CD14-positive monocyte (primary cell): ENCODE data around the gene CCDC102B. TPM values are rescaled to one million over a fixed set of nuclear protein-coding genes. Genes with fewer than 3 reads are reported as not detected.
A peak's percentile ranks its signal among the peaks of the same experiment; 100 is the strongest.

Experiments used
- DNase-seq, 3 donors: peaks; one replicate each; pipeline ENCODE4 v3.0.0-alpha.2; 2011 to 2022
- H2AFZ ChIP-seq: 2 replicates; pipeline ENCODE4 v1.6.0; 2012; ENCODE audit warnings: mild to moderate bottlenecking, low read depth, low read length, inconsistent platforms; ENCODE audit not compliant: insufficient read depth, poor library complexity, severe bottlenecking
- H3K27ac ChIP-seq, 2 donors: 1 replicate in 1 of 2; 2 replicates in 1 of 2; pipeline ENCODE4 v1.5.1; 2012 to 2013; ENCODE audit warnings: low read length in 2 of 2, control low read depth in 1 of 2, inconsistent platforms in 1 of 2, low read depth in 1 of 2, mild to moderate bottlenecking in 1 of 2
- H3K27me3 ChIP-seq, 2 donors: one replicate each; pipeline versions ENCODE4 v1.6.0 to v1.6.1; 2011 to 2013; ENCODE audit warnings: low read length in 2 of 2; ENCODE audit not compliant: control insufficient read depth in 2 of 2, insufficient read depth in 2 of 2
- H3K36me3 ChIP-seq, 2 donors: replicated peaks in 1 of 2; 1 replicate in 1 of 2; 2 replicates in 1 of 2; pipeline versions ENCODE4 v1.5.1 to v1.6.1; 2012 to 2013; ENCODE audit warnings: low read length in 2 of 2, control low read depth in 1 of 2, inconsistent platforms in 1 of 2, mild to moderate bottlenecking in 1 of 2; ENCODE audit not compliant: insufficient read depth in 2 of 2, control insufficient read depth in 1 of 2
- H3K4me1 ChIP-seq, 2 donors: 1 replicate in 1 of 2; 2 replicates in 1 of 2; pipeline versions ENCODE4 v1.5.1 to v1.6.1; 2012 to 2013; ENCODE audit warnings: low read length in 2 of 2, control low read depth in 1 of 2, inconsistent platforms in 1 of 2, mild to moderate bottlenecking in 1 of 2, moderate library complexity in 1 of 2; ENCODE audit not compliant: insufficient read depth in 2 of 2, control insufficient read depth in 1 of 2
- H3K4me2 ChIP-seq: replicated peaks from 2 replicates; pipeline ENCODE3; 2012; ENCODE audit warnings: low read length, moderate library complexity, mild to moderate bottlenecking; ENCODE audit not compliant: poor library complexity, severe bottlenecking; ENCODE audit errors: extremely low read depth
- H3K4me3 ChIP-seq, 3 experiments: fragments of 200-600 bp in 1 of 3; sonication (generic) in 1 of 3; replicated peaks in 1 of 3; 1 replicate in 2 of 3; 2 replicates in 1 of 3; pipeline ENCODE4 v1.5.1; 2011 to 2013; ENCODE audit warnings: low read length in 3 of 3, mild to moderate bottlenecking in 3 of 3, control low read depth in 2 of 3, low read depth in 2 of 3, inconsistent platforms in 1 of 3, moderate library complexity in 1 of 3
- H3K79me2 ChIP-seq: 2 replicates; pipeline ENCODE4 v1.6.0; 2012; ENCODE audit warnings: mild to moderate bottlenecking, control low read depth, inconsistent platforms, low read length, moderate library complexity; ENCODE audit not compliant: insufficient read depth
- H3K9ac ChIP-seq: 2 replicates; pipeline ENCODE4 v1.6.0; 2017; ENCODE audit warnings: low read length, mild to moderate bottlenecking; ENCODE audit not compliant: insufficient read depth, poor library complexity, severe bottlenecking
- H3K9me3 ChIP-seq, 2 donors: replicated peaks in 1 of 2; 1 replicate in 1 of 2; 2 replicates in 1 of 2; pipeline versions ENCODE4 v1.5.1 to v1.6.1; 2012 to 2013; ENCODE audit warnings: low read length in 2 of 2, control low read depth in 1 of 2; ENCODE audit not compliant: control insufficient read depth in 1 of 2, insufficient read depth in 1 of 2
- H4K20me1 ChIP-seq: 2 replicates; pipeline ENCODE4 v1.6.0; 2012; ENCODE audit warnings: mild to moderate bottlenecking, low read length, control low read depth, moderate library complexity; ENCODE audit not compliant: insufficient read depth
- H3K27ac Mint-ChIP-seq, 7 donors: one replicate each; pipeline ENCODE4 v1.8.0; 2020; ENCODE audit warnings: mild to moderate bottlenecking in 7 of 7, mixed read lengths in 7 of 7, moderate library complexity in 6 of 7, inconsistent platforms in 2 of 7
- H3K27me3 Mint-ChIP-seq, 3 donors: one replicate each; pipeline ENCODE4 v1.8.0; 2021 to 2022; ENCODE audit warnings: low read depth in 3 of 3, mild to moderate bottlenecking in 3 of 3, mixed read lengths in 3 of 3, moderate library complexity in 3 of 3, inconsistent platforms in 1 of 3
- H3K36me3 Mint-ChIP-seq, 2 donors: one replicate each; pipeline ENCODE4 v1.8.0; 2020; ENCODE audit warnings: mixed read lengths in 2 of 2, inconsistent platforms in 1 of 2, mild to moderate bottlenecking in 1 of 2
- H3K4me1 Mint-ChIP-seq: one replicate; pipeline ENCODE4 v1.8.0; 2020; ENCODE audit warnings: mild to moderate bottlenecking, mixed read lengths
- H3K4me3 Mint-ChIP-seq, 2 donors: one replicate each; pipeline ENCODE4 v1.8.0; 2020; ENCODE audit warnings: mild to moderate bottlenecking in 2 of 2, mixed read lengths in 2 of 2, moderate library complexity in 1 of 2
- H3K9me3 Mint-ChIP-seq, 7 donors: one replicate each; pipeline ENCODE4 v1.8.0; 2020 to 2022; ENCODE audit warnings: mixed read lengths in 7 of 7, mild to moderate bottlenecking in 6 of 7, moderate library complexity in 6 of 7, inconsistent platforms in 2 of 7
- WGBS: methylation state at CpG from one replicate; pipeline ENCODE4 v1.1.5; 2013; ENCODE audit warnings: missing lambda C conversion rate; ENCODE audit not compliant: insufficient coverage; 5-methylcytosine and 5-hydroxymethylcytosine counted together
- intact Hi-C, 2 donors: fragments of 100-400 bp; cut with micrococcal nuclease; formaldehyde crosslinking; loops; one replicate each; pipeline versions ENCODE4 v1.15.0 to v1.15.1; 2023
- polyA plus RNA-seq, 3 donors: library from polyadenylated mRNA; depleted of rRNA in 1 of 3; unstranded in 2 of 3; stranded (reverse) in 1 of 3; fragments of 300-500 nt in 2 of 3; fragments of >200 nt in 1 of 3; fragmentation: Illumina TruSeq in 2 of 3; gene quantifications; 1 replicate in 2 of 3; 2 replicates in 1 of 3; pipeline ENCODE4 v1.2.3, GENCODE V29; 2012 to 2021
- TF ChIP-seq, protein P1 (sequence below): fragments of 200-600 bp; IDR thresholded peaks from one replicate; pipeline ENCODE4 v1.8.0; 2022; ENCODE audit warnings: antibody characterized with exemption, mild to moderate bottlenecking

The CCDC102B gene
- polyA plus RNA-seq, 3 donors, result 0.34 to 1.4 TPM; not detected in 1

DNA sequence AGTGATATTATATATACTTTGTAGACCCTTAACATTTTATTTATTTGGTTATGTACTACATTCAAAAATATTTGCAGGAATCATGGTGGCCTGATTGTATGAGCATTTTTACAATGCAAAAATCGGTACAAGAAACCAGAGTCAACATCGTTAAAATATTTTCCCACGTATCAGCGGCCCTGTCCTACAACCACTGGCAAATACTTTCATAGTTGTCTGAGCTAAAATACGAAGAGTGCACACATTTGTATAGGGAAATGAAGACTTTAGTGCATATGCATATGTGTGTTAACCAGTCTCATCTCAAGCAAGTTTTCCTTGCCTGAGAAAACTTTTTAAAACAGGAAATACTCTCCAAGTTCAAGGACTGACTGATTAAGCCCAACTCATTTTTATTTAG is 35.9 kb downstream of the CCDC102B start:
- Histone ChIP-seq H3K27me3 (no peaks in the 10 kb centered on the region), H3K4me2 (no peak overlapping the region), H4K20me1 (no peaks in the 10 kb centered on the region), H3K4me1 (peaks cover 10 to 16% of the 10 kb centered on the region in 2 donors), H3K27ac (no peak overlapping the region), H3K9me3 (no peaks in the 10 kb centered on the region), H3K36me3 (no peaks in the 10 kb centered on the region), H3K4me3 (no peak overlapping the region), H3K9ac (no peak overlapping the region), H2AFZ (no peak overlapping the region), H3K79me2 (no peaks in the 10 kb centered on the region)
- Mint-ChIP-seq H3K4me3 (no peak overlapping the region), H3K9me3 (peaks cover 0 to 4% (median 0%) of the 10 kb centered on the region in 7 donors), H3K27ac (no peak overlapping the region), H3K27me3 (peaks cover 0 to 1% (median 0%) of the 10 kb centered on the region in 3 donors), H3K4me1 (peaks cover 16% of the 10 kb centered on the region), H3K36me3 (no peaks in the 10 kb centered on the region)
- no peak for DNase-seq
- TF ChIP-seq, protein P1, sequence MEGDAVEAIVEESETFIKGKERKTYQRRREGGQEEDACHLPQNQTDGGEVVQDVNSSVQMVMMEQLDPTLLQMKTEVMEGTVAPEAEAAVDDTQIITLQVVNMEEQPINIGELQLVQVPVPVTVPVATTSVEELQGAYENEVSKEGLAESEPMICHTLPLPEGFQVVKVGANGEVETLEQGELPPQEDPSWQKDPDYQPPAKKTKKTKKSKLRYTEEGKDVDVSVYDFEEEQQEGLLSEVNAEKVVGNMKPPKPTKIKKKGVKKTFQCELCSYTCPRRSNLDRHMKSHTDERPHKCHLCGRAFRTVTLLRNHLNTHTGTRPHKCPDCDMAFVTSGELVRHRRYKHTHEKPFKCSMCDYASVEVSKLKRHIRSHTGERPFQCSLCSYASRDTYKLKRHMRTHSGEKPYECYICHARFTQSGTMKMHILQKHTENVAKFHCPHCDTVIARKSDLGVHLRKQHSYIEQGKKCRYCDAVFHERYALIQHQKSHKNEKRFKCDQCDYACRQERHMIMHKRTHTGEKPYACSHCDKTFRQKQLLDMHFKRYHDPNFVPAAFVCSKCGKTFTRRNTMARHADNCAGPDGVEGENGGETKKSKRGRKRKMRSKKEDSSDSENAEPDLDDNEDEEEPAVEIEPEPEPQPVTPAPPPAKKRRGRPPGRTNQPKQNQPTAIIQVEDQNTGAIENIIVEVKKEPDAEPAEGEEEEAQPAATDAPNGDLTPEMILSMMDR, result no peak
- no CpG with 5 or more reads among the region's 5 CpGs for WGBS
- intact Hi-C loops, result no loop called here

DNA sequence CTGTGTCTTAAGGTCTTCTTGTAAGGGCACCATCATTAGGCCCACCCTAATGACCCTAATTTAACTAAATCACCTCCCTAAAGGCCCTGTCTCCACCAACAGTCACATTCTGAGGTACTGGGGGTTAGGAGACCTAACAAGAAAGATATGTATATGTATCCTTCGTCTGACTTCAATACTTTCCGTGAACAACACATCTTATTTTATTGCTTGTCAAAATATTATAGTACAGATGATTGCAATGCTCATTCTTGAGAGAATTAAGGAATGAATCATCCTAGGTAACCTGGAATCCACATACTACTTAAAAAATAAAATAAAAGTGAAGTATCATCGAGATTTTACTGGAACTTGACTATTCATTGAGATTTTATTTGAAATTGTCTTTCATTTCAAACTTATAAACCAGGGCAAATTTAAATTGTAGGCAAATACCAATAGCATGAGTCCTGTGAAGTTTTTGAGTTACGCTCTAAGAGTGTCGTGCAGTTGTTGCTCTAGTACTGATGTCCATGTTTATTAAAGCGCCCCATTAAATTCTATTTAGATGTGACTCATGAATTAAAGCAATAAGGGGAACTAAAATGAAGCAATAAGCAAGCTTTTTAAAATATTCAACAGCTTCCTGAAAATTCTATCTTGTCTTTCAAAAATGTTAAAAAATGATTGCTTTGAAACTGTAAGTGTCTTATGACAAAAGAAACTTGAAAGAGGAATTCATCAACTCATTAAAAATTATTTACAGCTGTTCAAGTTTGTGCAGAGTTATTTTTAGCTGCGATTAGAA is 40.0 kb downstream of the CCDC102B start:
- Mint-ChIP-seq H3K27me3 (peaks cover 0 to 2% (median 0%) of the 10 kb centered on the region in 3 donors), H3K4me1 (peaks cover 33% of the 10 kb centered on the region), H3K36me3 (no peaks in the 10 kb centered on the region), H3K9me3 (peaks cover 0 to 4% (median 0%) of the 10 kb centered on the region in 7 donors), H3K27ac (peak overlapping the region; percentile 79 to 89 (median 80)), H3K4me3 (peak overlapping the region in 1 of 2 donors; percentile 66)
- peaks cover 25 to 41% of the 10 kb centered on the region in 2 donors for H3K4me1 ChIP-seq
- H3K36me3 ChIP-seq, result no peaks in the 10 kb centered on the region
- intact Hi-C loops, result no loop called here
- no CpG with 5 or more reads among the region's 7 CpGs for WGBS
- no peaks in the 10 kb centered on the region for H3K9me3 ChIP-seq
- no peaks in the 10 kb centered on the region for H3K79me2 ChIP-seq
- H4K20me1 ChIP-seq, result no peaks in the 10 kb centered on the region
- peak; percentile 29 to 62 (median 56) for DNase-seq
- H3K4me3 ChIP-seq, result peak overlapping the region in 1 of 3 experiments; percentile 38
- no peaks in the 10 kb centered on the region for H3K27me3 ChIP-seq
- peak overlapping the region; percentile 34 for H3K4me2 ChIP-seq
- no peak overlapping the region for H2AFZ ChIP-seq
- TF ChIP-seq, protein P1, result no peak
- H3K27ac ChIP-seq, result peak overlapping the region in 1 of 2 donors; percentile 77
- H3K9ac ChIP-seq, result no peak overlapping the region
